HK-2 (cell line): ENCODE results near the gene KRT3.
A peak's percentile ranks its signal among the peaks of the same experiment; 100 is the strongest.

Experiments
- DNase-seq: peaks from one replicate; pipeline ENCODE4 v3.0.0-alpha.2; 2018; ENCODE audit not compliant: unreplicated experiment

The KRT3 gene

GRCh38 chr12:52813885-52814709 is 18.2 kb upstream of the KRT3 start, which contains the start of gene KRT4:
TSS of gene KRT4 (minus strand) at chr12:52814116. CDS start at chr12:52814058, 58 bp downstream.
- no peak for DNase-seq

- DNase-seq = no peak
Observed at GRCh38 chr12:52813203-52813819, 17.4 kb upstream of the KRT3 start.

- DNase-seq = no peak
Observed at GRCh38 chr12:52812749-52813148, 16.8 kb upstream of the KRT3 start.

- DNase-seq = no peak
Observed at GRCh38 chr12:52812073-52812400, 16.1 kb upstream of the KRT3 start.

GRCh38 chr12:52811191-52812072 is 15.5 kb upstream of the KRT3 start:
- no peak for DNase-seq

GRCh38 chr12:52810554-52810953 is 14.6 kb upstream of the KRT3 start:
- DNase-seq = no peak

- no peak for DNase-seq
Observed at GRCh38 chr12:52809166-52809565, 13.2 kb upstream of the KRT3 start.

- DNase-seq = no peak
Observed at GRCh38 chr12:52808573-52809160, 12.8 kb upstream of the KRT3 start.

GRCh38 chr12:52807544-52808470 is 11.9 kb upstream of the KRT3 start:
- no peak for DNase-seq

GRCh38 chr12:52806821-52807543 is 11.1 kb upstream of the KRT3 start:
- DNase-seq = no peak

- DNase-seq = no peak
Observed at GRCh38 chr12:52806169-52806811, 10.4 kb upstream of the KRT3 start.

- DNase-seq = no peak
Observed at GRCh38 chr12:52805739-52806138, 9.8 kb upstream of the KRT3 start.

GRCh38 chr12:52805000-52805399 is 9.1 kb upstream of the KRT3 start:
- no peak for DNase-seq

GRCh38 chr12:52802442-52802841 is 6.5 kb upstream of the KRT3 start:
- no peak for DNase-seq

GRCh38 chr12:52801773-52802172 is 5.9 kb upstream of the KRT3 start:
- DNase-seq = no peak

- no peak for DNase-seq
Observed at GRCh38 chr12:52800259-52800917, 4.5 kb upstream of the KRT3 start.

GRCh38 chr12:52799505-52800211 is 3.7 kb upstream of the KRT3 start:
- no peak for DNase-seq

GRCh38 chr12:52798671-52799504 is 3.0 kb upstream of the KRT3 start:
- DNase-seq = peak; percentile 44
